Measurements from ENCODE around the gene SLC23A2.

DNA sequence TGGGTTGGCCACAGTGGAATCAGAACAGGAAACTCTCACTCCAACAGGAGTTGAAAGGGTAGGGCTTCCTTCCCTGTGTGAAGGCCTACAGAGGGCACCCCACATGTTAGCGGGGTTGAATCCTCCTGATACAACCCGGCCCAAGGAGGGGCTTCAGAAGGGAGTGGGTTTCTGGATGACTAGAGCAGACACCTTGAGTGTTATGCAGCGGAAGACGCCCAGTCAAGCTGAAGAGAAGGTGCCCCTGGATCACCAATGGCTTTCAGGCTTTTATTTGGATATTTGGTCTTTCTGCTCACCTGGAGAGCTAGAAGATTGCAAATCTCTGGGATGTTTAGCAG lies 146.8 kb downstream of the SLC23A2 start:
- TF ChIP-seq, protein P1, sequence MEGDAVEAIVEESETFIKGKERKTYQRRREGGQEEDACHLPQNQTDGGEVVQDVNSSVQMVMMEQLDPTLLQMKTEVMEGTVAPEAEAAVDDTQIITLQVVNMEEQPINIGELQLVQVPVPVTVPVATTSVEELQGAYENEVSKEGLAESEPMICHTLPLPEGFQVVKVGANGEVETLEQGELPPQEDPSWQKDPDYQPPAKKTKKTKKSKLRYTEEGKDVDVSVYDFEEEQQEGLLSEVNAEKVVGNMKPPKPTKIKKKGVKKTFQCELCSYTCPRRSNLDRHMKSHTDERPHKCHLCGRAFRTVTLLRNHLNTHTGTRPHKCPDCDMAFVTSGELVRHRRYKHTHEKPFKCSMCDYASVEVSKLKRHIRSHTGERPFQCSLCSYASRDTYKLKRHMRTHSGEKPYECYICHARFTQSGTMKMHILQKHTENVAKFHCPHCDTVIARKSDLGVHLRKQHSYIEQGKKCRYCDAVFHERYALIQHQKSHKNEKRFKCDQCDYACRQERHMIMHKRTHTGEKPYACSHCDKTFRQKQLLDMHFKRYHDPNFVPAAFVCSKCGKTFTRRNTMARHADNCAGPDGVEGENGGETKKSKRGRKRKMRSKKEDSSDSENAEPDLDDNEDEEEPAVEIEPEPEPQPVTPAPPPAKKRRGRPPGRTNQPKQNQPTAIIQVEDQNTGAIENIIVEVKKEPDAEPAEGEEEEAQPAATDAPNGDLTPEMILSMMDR (IDR thresholded peaks at IDR 0.05): no peak
- TF ChIP-seq POLR2A (IDR thresholded peaks at IDR 0.05): no peak
